Neutrophil (primary cell): Measurements from ENCODE around the gene TLL1.

Source experiments
- H3K27ac ChIP-seq: fragments of 200-600 bp; sonication (generic); 2 replicates; pipeline ENCODE4 v1.5.1; 2016; ENCODE audit warnings: mild to moderate bottlenecking, moderate library complexity
- H3K27me3 ChIP-seq: fragments of 200-600 bp; sonication (generic); 2 replicates; pipeline ENCODE4 v1.6.0; 2016; ENCODE audit warnings: mild to moderate bottlenecking
- H3K36me3 ChIP-seq: fragments of 200-600 bp; sonication (generic); 2 replicates; pipeline ENCODE4 v1.5.1; 2017
- H3K4me1 ChIP-seq, 2 experiments: fragments of 200-600 bp in 1 of 2; sonication (generic) in 1 of 2; 1 replicate in 1 of 2; 2 replicates in 1 of 2; pipeline versions ENCODE4 v1.5.1 to v1.6.1; 2013 to 2016; ENCODE audit warnings: low read depth in 1 of 2, low read length in 1 of 2, mild to moderate bottlenecking in 1 of 2, moderate library complexity in 1 of 2; ENCODE audit not compliant: control insufficient read depth in 1 of 2, insufficient read depth in 1 of 2
- H3K4me3 ChIP-seq, 2 experiments: fragments of 200-600 bp in 1 of 2; sonication (generic) in 1 of 2; 1 replicate in 1 of 2; 2 replicates in 1 of 2; pipeline ENCODE4 v1.5.1; 2013 to 2016; ENCODE audit warnings: low read depth in 1 of 2, low read length in 1 of 2, mild to moderate bottlenecking in 1 of 2, moderate library complexity in 1 of 2
- H3K9me3 ChIP-seq: fragments of 200-600 bp; sonication (generic); 2 replicates; pipeline ENCODE4 v1.5.1; 2016
- TF ChIP-seq, protein P1 (sequence below): fragments of 200-600 bp; sonication (generic); IDR thresholded peaks from 2 replicates; pipeline ENCODE4 v1.5.1; 2016; ENCODE audit warnings: antibody characterized with exemption

Gene TLL1

DNA sequence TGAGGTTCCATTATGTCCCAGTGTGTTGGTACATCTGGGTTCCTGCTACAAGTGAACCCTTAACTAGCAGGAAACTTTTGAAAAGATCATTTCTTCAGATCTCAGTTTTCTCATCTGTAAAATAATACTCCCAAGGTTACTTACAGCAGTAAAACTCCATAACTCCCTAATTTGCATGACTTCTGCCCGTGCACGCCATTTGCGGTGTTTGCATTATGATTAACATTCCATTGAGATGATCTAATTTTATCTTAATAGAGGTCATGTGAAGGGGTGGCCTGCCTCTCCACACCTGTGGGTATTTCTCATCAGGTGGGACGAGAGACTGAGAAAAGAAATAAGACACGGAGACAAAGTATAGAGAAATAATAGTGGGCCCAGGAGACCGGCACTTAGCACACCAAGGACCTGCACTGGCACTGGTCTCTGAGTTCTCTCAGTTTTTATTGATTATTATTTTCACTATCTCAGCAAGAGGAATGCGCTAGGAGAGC, 219.8 kb downstream of the TLL1 start:
- Histone ChIP-seq H3K9me3 (no peaks in the 10 kb centered on the region), H3K27ac (no peak overlapping the region), H3K4me1 (no peaks in the 10 kb centered on the region), H3K4me3 (no peak overlapping the region), H3K27me3 (no peaks in the 10 kb centered on the region), H3K36me3 (no peaks in the 10 kb centered on the region)
- TF ChIP-seq, protein P1, sequence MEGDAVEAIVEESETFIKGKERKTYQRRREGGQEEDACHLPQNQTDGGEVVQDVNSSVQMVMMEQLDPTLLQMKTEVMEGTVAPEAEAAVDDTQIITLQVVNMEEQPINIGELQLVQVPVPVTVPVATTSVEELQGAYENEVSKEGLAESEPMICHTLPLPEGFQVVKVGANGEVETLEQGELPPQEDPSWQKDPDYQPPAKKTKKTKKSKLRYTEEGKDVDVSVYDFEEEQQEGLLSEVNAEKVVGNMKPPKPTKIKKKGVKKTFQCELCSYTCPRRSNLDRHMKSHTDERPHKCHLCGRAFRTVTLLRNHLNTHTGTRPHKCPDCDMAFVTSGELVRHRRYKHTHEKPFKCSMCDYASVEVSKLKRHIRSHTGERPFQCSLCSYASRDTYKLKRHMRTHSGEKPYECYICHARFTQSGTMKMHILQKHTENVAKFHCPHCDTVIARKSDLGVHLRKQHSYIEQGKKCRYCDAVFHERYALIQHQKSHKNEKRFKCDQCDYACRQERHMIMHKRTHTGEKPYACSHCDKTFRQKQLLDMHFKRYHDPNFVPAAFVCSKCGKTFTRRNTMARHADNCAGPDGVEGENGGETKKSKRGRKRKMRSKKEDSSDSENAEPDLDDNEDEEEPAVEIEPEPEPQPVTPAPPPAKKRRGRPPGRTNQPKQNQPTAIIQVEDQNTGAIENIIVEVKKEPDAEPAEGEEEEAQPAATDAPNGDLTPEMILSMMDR: no peak

DNA sequence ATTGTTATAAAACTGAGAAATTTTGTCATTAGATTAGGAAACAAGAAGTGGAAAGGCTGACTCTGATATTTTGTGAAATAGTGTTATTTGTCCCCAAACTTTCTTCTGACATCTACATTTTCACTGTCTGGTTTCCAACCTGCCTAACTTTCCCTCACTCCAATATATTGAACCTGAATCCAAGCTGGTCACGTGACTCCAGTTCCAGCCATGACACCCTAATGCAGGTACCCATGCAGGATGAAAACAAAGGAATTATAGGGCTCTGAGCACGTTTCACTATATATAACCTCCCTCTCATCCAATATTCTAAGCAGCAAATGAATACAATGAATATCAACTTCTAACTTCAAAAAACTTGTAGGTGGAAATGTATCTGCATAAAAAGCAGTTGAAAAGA, 231.6 kb downstream of the TLL1 start:
- H3K27me3 ChIP-seq: no peaks in the 10 kb centered on the region
- TF ChIP-seq, protein P1: no peak
- H3K9me3 ChIP-seq: no peaks in the 10 kb centered on the region
- no peak overlapping the region for H3K27ac ChIP-seq
- no peaks in the 10 kb centered on the region for H3K36me3 ChIP-seq
- H3K4me3 ChIP-seq: no peak overlapping the region
- H3K4me1 ChIP-seq: no peaks in the 10 kb centered on the region

DNA sequence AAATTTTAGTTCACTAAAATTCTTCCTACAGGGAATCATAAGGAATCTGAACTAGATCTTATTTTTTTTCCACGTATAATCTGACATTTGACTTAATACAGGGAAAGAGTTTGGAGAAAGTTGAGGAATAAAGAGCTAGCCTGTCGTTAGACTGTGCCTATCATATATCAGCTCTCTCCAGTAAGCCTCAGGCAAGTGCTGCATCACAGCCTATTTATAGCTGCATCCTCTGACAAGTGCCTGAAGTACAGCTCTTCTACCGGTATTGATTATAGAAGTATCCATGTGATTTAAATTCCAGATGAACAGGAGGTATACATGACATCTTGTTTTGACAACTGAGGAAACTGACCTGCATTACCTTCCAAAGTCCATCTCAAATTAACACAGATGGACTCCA, 248.9 kb downstream of the TLL1 start:
- no peaks in the 10 kb centered on the region for H3K27me3 ChIP-seq
- TF ChIP-seq, protein P1: no peak
- no peaks in the 10 kb centered on the region for H3K4me1 ChIP-seq
- no peaks in the 10 kb centered on the region for H3K36me3 ChIP-seq
- H3K9me3 ChIP-seq: no peaks in the 10 kb centered on the region
- no peak overlapping the region for H3K27ac ChIP-seq
- H3K4me3 ChIP-seq: no peak overlapping the region

DNA sequence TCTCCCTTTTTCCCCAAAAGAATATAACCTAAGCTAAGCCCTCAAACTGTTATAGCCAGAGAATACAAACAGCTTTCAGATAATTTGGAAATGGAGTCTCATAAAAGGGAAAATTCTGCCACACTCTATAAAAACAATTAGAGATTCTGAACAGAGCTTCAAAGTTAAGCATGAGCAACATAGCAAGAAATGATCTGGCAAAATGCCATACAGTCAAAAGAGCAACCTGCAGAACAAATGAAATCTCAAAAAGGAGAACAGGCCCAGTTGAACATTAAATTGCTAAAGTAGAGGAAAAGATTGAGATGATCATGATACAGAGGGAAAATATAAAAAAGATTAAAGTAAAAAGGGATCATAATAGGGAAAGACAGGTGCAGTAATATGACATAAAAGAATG, 250.5 kb downstream of the TLL1 start:
- Histone ChIP-seq H3K27me3 (no peaks in the 10 kb centered on the region), H3K4me1 (no peaks in the 10 kb centered on the region), H3K4me3 (no peak overlapping the region), H3K9me3 (no peaks in the 10 kb centered on the region), H3K36me3 (no peaks in the 10 kb centered on the region), H3K27ac (no peak overlapping the region)
- TF ChIP-seq, protein P1: no peak

DNA sequence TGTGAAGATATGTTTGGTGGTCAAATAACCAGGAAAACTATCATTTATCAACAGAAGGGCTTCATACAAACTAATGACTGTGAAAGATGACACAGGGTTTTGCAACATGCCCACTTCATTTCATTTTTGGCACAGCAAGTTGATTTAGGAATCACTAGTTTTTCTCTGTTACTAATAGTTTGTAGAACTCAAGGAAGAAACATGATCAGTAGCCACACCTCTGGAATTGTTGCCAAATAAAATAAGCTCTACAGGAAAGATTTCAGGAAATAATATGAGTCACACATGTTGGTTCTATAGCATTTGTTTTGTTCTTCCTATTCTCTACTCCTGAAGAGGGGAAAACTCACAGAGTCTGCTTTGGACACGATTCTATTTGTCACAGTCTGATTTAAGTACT, 255.4 kb downstream of the TLL1 start:
- TF ChIP-seq, protein P1: no peak
- Histone ChIP-seq H3K36me3 (no peaks in the 10 kb centered on the region), H3K9me3 (no peaks in the 10 kb centered on the region), H3K27me3 (no peaks in the 10 kb centered on the region), H3K27ac (no peak overlapping the region), H3K4me1 (no peaks in the 10 kb centered on the region), H3K4me3 (no peak overlapping the region)

DNA sequence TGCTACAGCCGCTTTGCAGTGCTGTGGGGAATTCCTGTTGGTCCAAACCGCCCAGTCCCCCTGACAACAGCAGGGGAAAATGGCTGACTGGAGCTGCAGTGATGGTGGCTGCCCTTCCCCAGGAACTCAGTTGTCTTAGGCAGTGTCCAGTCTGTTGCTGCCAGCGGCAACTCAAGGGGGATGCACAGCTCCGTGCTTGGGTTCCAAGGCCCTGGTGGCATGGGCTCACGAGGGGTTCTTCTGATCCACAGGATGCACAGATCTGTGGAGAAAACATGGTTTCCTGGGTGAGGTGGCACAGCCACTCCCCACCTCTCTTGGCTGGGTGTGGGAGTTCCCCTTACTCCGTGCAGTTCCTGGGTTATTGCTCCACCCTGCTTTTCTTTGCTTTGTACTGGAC, 261.2 kb downstream of the TLL1 start:
- TF ChIP-seq, protein P1: no peak
- H3K27me3 ChIP-seq: no peaks in the 10 kb centered on the region
- no peak overlapping the region for H3K4me3 ChIP-seq
- H3K27ac ChIP-seq: no peak overlapping the region
- no peaks in the 10 kb centered on the region for H3K9me3 ChIP-seq
- H3K4me1 ChIP-seq: no peaks in the 10 kb centered on the region
- no peaks in the 10 kb centered on the region for H3K36me3 ChIP-seq
